GM21786 (cell line): ENCODE data around the gene STX5.
"Not testable (repeated sequence)": the region's sequence is repeated elsewhere in the genome, so short reads cannot be mapped to it uniquely, and the experiment has no call there.

Source experiments
- ATAC-seq: cut with Tn5 transposase; IDR thresholded peaks from one replicate; pipeline ENCODE4 v1.9.1; 2021; ENCODE audit not compliant: unreplicated experiment

Gene STX5

GRCh38 chr11:62854013-62854824 is 22.4 kb upstream of the STX5 start:
- no peak for ATAC-seq

GRCh38 chr11:62853279-62853965 is 21.6 kb upstream of the STX5 start:
- ATAC-seq: no peak

- ATAC-seq: no peak
These were observed 20.8 kb upstream of the STX5 start for GRCh38 chr11:62852523-62853188.

DNA sequence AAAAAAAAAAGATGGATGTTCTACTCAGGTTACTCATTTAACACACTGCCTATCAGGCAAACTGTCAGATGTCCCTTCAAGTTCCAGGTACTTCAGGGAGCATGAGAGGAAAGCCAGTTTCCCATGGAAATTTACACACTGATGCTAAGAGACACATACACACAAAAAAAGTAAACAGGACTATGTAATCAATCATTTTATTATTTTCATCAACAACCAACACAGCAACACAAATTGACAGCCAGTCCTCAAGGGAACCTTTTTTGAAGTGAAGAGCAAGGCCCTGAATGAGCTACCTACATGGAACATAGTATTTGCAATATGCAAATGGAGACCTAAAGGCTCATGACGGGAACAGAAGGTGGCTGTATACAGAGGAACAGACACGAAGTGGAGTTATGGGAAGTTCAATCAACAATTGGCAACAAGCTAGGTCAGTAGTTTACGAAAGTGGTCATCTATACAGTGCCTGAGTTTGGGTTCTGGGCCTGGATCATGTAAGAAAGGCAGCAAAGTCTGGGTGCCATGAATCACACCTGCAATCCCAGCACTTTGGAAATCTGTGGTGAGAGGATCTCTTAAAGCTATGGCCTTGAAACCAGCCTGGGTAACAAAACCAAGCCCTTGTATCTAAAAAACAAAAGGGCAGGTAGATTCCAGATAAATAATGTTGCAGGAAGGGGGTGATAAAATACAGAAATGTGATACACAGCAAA is 20.1 kb upstream of the STX5 start:
- no peak for ATAC-seq

DNA sequence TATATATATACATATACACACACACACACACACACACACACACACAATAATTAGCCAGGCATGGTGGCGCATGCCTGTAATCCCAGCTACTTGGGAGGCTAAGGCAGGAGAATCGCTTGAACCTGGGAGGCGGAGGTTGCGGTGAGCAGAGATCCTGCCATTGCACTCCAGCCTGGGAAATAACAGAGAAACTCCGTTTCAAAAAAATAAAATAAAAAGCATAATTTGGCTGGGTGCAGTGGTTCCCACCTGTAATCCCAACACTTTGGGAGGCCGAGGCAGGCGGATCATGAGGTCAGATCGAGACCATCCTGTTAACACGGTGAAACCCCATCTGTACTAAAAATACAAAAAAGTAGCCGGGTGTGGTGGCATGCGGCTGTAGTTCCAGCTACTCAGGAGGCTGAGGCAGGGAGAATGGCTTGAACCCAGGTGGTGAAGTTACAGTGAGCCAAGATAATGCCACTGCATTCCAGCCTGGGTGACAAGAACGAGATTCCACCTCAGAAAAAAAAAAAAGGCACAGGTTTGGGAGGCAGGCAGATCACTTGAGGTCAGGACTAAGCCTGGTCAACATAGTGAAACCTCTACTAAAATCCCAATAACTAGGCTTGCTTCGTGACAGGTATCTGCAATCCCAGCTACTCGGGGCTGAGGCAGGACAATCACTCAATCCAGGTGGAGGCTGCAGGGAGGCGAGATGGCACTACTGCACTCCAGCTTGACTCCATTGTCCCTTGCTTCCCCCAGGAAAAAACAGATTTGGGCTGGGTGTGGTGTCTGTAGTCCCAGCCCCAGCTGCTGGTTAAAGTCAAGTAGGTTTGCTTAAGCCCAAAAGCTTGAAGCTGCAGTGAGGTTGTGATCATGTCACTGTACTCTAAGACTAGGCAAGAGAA is 19.3 kb upstream of the STX5 start:
- ATAC-seq: no peak

DNA sequence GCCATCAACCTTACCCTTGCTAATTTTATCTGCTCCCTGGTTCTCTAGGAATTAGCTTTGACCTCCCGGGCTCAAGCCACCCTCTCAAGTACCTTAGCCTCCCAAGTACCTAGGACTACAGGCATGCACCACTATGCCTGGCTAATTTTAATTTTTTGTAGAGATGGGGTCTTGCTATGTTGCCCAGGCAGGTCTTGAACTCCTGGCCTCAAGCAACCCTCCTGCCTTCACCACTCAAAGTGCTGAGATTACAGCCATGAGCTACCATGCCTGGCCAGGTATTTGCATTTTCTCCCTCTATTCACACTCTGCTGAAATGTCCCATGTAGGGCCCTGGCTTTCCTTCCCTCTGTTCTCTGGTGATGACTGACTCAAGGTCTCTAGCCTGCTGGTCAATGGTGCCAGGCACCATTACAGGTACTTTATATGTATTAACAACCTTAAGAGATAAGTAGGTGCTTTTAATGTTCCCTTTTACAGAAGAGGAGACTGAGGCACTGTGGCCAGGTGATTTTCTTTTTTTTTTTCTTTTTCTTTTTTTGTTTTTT is 16.0 kb upstream of the STX5 start:
- ATAC-seq: no peak

DNA sequence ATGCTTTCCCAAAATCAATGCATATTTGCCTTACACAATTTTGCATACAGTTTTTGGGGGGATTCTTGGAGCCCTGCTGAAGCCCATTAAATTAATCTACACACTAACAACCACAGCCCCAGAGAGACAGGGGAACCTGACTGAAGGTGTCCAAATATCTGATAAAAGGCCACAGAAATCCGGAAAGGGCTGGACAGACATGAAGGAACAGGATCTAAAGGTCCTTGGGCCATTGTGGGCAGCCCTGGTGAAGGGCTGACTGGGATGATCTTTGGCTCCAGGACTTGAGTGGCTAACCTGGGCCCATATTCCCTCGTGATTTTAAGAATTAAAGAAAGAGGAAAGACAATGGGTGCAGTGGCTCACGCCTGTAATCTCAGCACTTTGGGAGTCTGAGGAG is 14.3 kb upstream of the STX5 start:
- ATAC-seq: no peak

GRCh38 chr11:62844154-62844553 is 12.3 kb upstream of the STX5 start:
- no peak for ATAC-seq

- no peak for ATAC-seq
These were observed 11.6 kb upstream of the STX5 start for GRCh38 chr11:62843466-62843865.

DNA sequence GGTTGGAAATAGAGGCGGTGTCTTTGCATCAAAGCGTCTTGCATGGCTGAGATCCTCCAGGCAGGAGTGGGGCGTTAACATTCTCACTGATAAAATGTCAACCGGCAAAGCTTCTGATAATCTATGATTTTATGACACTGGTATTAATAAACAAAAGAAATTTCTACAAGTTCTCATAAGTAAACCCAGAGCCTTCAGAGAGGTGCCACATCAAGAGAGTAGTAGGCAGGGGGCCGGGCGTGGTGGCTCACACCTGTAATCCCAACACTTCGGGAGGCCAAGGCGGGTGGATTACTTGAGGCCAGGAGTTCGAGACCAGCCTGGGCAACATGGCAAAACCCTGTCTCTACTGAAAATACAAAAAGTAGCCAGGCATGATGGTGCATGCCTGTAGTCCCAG is 11.0 kb upstream of the STX5 start:
- ATAC-seq: not testable (repeated sequence)

GRCh38 chr11:62842171-62842741 is 10.4 kb upstream of the STX5 start:
- no peak for ATAC-seq

- ATAC-seq: peak; percentile 57
These were observed 9.7 kb upstream of the STX5 start for GRCh38 chr11:62841361-62842170.

- not testable (repeated sequence) for ATAC-seq
These were observed 9.0 kb upstream of the STX5 start for GRCh38 chr11:62840721-62841360.

DNA sequence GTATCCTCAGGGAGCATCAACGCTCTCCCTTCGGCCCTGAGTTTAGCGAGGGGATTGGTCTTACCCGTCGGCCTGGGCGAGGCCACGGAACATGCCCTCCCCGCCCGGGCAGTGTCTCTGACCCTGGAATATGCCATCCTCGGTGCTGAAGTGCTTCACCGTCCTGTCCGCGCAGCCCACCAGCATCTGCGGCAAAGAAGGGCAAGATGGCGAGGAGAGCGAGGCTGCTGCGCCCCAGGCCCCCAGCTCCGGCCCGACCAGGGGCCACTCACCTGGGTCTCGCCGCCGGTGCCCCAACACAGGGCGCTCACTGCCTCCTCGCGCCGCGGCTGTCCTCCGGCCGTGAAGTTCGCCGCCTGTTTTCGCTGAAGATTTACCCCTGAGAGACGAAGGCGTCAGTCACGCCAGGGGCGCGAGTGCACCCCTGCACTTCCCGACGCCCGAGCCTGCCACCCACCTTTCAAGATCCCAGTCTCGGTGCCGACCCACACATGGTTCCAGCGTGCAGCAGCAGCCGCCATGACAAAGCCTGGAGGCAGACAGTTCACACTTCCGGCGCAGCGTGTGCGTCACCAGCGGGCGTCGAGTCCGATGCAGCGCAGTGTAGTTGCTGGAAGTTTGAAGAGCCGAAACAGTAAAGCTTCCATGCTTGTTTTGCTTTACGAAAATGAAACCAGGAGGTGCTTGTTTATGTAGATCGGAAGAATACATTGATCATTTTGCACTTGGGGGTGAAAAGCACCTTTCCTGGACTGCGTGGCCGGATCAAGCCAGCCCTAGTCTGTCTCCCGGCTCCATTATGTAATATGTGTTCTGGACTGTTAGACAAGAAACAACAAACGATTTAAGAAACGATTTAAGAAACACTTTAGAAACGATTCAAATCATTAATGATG is 7.4 kb upstream of the STX5 start, which contains the start of gene WDR74:
Gene WDR74 (minus strand): TSS at position 541 of the 896 bp plus-strand sequence. CDS start 20 bp downstream, at position 521.
- peak; percentile 40 for ATAC-seq

GRCh38 chr11:62835336-62835735 is 3.5 kb upstream of the STX5 start:
- ATAC-seq: no peak

- no peak for ATAC-seq
These were observed 734 bp upstream of the STX5 start, which contains the start of gene TEX54 for GRCh38 chr11:62832336-62833234. Gene TEX54 (minus strand): TSS chr11:62832841.
